ENCODE measurements around the gene CYTH2.

The CYTH2 gene

GRCh38 chr19:48445606-48446481, 23.3 kb upstream of the CYTH2 start, which contains the start of gene GRWD1:
GRWD1 (plus strand) TSS chr19:48445983; CDS start chr19:48446006, 23 bp downstream.
- H3K4me3 ChIP-seq (replicated peaks; ENCODE audit: insufficient read depth, low read length), result peak within 1 kb of the TSS; percentile 99
- peak; percentile 96 to 98 for DNase-seq (ENCODE audit: low read depth in 1 of 2, low spot score in 1 of 2)
- H3K27ac ChIP-seq (replicated peaks), result peak within 1 kb of the TSS; percentile 82
- H3K27me3 ChIP-seq (ENCODE audit: insufficient read depth, poor library complexity, severe bottlenecking), result peaks cover 17% of the 10 kb centered on the region
- TF ChIP-seq REST (IDR thresholded peaks at IDR 0.05; ENCODE audit: insufficient replicate concordance, low read depth) (no peak), GABPA (IDR thresholded peaks at IDR 0.05; ENCODE audit: low read depth) (peak; percentile 78), SPI1 (IDR thresholded peaks at IDR 0.05; ENCODE audit: borderline replicate concordance, low read depth) (peak; percentile 48; the same call in 1 of the 2 replicates), POLR2AphosphoS5 (IDR thresholded peaks at IDR 0.05; ENCODE audit: low read depth) (peak; percentile 86), CTCF (IDR thresholded peaks at IDR 0.05; ENCODE audit: insufficient read depth, low read length) (no peak)

GRCh38 chr19:48446579-48446978, 22.6 kb upstream of the CYTH2 start:
- H3K27me3 ChIP-seq (ENCODE audit: insufficient read depth, poor library complexity, severe bottlenecking), result peaks cover 15% of the 10 kb centered on the region
- TF ChIP-seq POLR2AphosphoS5 (IDR thresholded peaks at IDR 0.05; ENCODE audit: low read depth), result no peak
- peak; percentile 51 for TF ChIP-seq REST (IDR thresholded peaks at IDR 0.05; ENCODE audit: insufficient replicate concordance, low read depth)
- H3K27ac ChIP-seq (replicated peaks), result peak overlapping the region; percentile 82
- H3K4me3 ChIP-seq (replicated peaks; ENCODE audit: insufficient read depth, low read length), result peak overlapping the region; percentile 99
- no peak for DNase-seq (ENCODE audit: low read depth in 1 of 2, low spot score in 1 of 2)

DNA sequence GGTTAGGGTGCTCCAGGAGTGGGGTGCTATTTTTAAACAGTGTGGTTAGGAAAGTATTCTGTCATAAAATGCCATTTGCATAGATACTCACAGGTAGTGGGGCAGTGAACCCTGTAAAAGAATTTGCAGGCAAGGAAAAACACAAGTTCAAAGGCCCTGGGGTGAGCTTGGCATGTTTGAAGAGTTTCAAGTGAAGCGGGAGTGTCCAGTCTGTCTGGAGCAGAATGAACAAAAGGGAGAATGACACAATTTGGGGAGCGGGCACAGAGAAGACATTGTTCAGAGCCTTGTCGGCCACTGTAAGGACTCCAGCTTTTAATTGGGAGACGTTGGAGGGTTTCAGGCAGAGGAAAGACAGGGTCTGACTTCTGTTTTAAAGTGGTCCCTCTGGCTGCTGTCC, 20.6 kb upstream of the CYTH2 start:
- Histone ChIP-seq H3K27ac (replicated peaks) (no peak overlapping the region), H3K27me3 (ENCODE audit: insufficient read depth, poor library complexity, severe bottlenecking) (peaks cover 7% of the 10 kb centered on the region), H3K4me3 (replicated peaks; ENCODE audit: insufficient read depth, low read length) (no peak overlapping the region)
- DNase-seq (ENCODE audit: low read depth in 1 of 2, low spot score in 1 of 2), result no peak
- no peak for TF ChIP-seq SPI1 (IDR thresholded peaks at IDR 0.05; ENCODE audit: borderline replicate concordance, low read depth)
- TF ChIP-seq REST (IDR thresholded peaks at IDR 0.05; ENCODE audit: insufficient replicate concordance, low read depth), result no peak
- TF ChIP-seq POLR2AphosphoS5 (IDR thresholded peaks at IDR 0.05; ENCODE audit: low read depth), result no peak
- no peak for TF ChIP-seq GABPA (IDR thresholded peaks at IDR 0.05; ENCODE audit: low read depth)
- TF ChIP-seq CTCF (IDR thresholded peaks at IDR 0.05; ENCODE audit: insufficient read depth, low read length), result no peak
